ENCODE data around the gene ACO1. TPM values are rescaled to one million over a fixed set of nuclear protein-coding genes. Genes with fewer than 3 reads are reported as not detected.

Gene ACO1
- total and polyA plus RNA-seq, 7 donors, result 11.4 to 54.2 (median 37.2) TPM

- 95 to 97% methylated on average over 2 of the region's 2 CpGs for WGBS, 2 donors
- Histone ChIP-seq H3K27me3 (no peaks in the 10 kb centered on the region), H3K27ac (no peak overlapping the region), H3K9me3 (no peaks in the 10 kb centered on the region), H3K4me3 (no peak overlapping the region), H3K4me1 (peaks cover 0 to 22% (median 19%) of the 10 kb centered on the region in 4 donors), H3K36me3 (no peaks in the 10 kb centered on the region)
- DNase-seq, result no peak
- TF ChIP-seq CTCF (IDR thresholded peaks at IDR 0.05), result no peak
- no peak for TF ChIP-seq POLR2AphosphoS5 (IDR thresholded peaks at IDR 0.05)
- TF ChIP-seq EP300 (IDR thresholded peaks at IDR 0.05), result no peak
- no peak for TF ChIP-seq POLR2A (IDR thresholded peaks at IDR 0.05)
- intact Hi-C loops (cut with DNase I), result no loop called here
These were observed 9.5 kb downstream of the ACO1 start for GRCh38 chr9:32393911-32394310.

- Histone ChIP-seq H3K36me3 (no peaks in the 10 kb centered on the region), H3K4me3 (no peak overlapping the region), H3K9me3 (no peaks in the 10 kb centered on the region), H3K27ac (no peak overlapping the region), H3K4me1 (peaks cover 0 to 23% (median 18%) of the 10 kb centered on the region in 4 donors), H3K27me3 (no peaks in the 10 kb centered on the region)
- TF ChIP-seq POLR2AphosphoS5 (IDR thresholded peaks at IDR 0.05), result no peak
- TF ChIP-seq CTCF (IDR thresholded peaks at IDR 0.05), result no peak
- TF ChIP-seq EP300 (IDR thresholded peaks at IDR 0.05), result no peak
- no peak for TF ChIP-seq POLR2A (IDR thresholded peaks at IDR 0.05)
- DNase-seq, result no peak
- intact Hi-C loops (cut with DNase I), result no loop called here
- WGBS, 2 donors, result 86 to 92% methylated on average over 6 of the region's 6 CpGs
These were observed 10.1 kb downstream of the ACO1 start for GRCh38 chr9:32394381-32395049.

GRCh38 chr9:32395510-32396216, 11.2 kb downstream of the ACO1 start:
- TF ChIP-seq POLR2AphosphoS5 (IDR thresholded peaks at IDR 0.05) (peak in 1 of 4 donors; percentile 41), POLR2A (IDR thresholded peaks at IDR 0.05) (no peak)
- H3K36me3 ChIP-seq, result no peaks in the 10 kb centered on the region
- WGBS, 2 donors, result 72 to 77% methylated on average over 7 of the region's 7 CpGs
- peak; percentile 78 for DNase-seq
- no peaks in the 10 kb centered on the region for H3K9me3 ChIP-seq
- H3K4me1 ChIP-seq, result peaks cover 0 to 23% (median 18%) of the 10 kb centered on the region in 4 donors
- H3K27ac ChIP-seq, result peak overlapping the region; percentile 21 to 55 (median 40)
- no peak overlapping the region for H3K4me3 ChIP-seq
- H3K27me3 ChIP-seq, result no peaks in the 10 kb centered on the region
- intact Hi-C loops (cut with DNase I), result no loop called here

GRCh38 chr9:32398207-32398606, 13.8 kb downstream of the ACO1 start:
- no peak for TF ChIP-seq POLR2A (IDR thresholded peaks at IDR 0.05)
- TF ChIP-seq POLR2AphosphoS5 (IDR thresholded peaks at IDR 0.05), result no peak
- TF ChIP-seq EP300 (IDR thresholded peaks at IDR 0.05), result no peak
- TF ChIP-seq CTCF (IDR thresholded peaks at IDR 0.05), result no peak
- H3K4me3 ChIP-seq, result no peak overlapping the region
- H3K36me3 ChIP-seq, result no peaks in the 10 kb centered on the region
- no peaks in the 10 kb centered on the region for H3K9me3 ChIP-seq
- intact Hi-C loops (cut with DNase I), result no loop called here
- peaks cover 0 to 23% (median 18%) of the 10 kb centered on the region in 4 donors for H3K4me1 ChIP-seq
- no peaks in the 10 kb centered on the region for H3K27me3 ChIP-seq
- WGBS, 2 donors, result 82 to 85% methylated on average over 3 of the region's 3 CpGs
- no peak overlapping the region for H3K27ac ChIP-seq
- no peak for DNase-seq

- no peaks in the 10 kb centered on the region for H3K36me3 ChIP-seq
- H3K9me3 ChIP-seq, result no peaks in the 10 kb centered on the region
- intact Hi-C loops (cut with DNase I), result no loop called here
- H3K27ac ChIP-seq, result no peak overlapping the region
- H3K27me3 ChIP-seq, result no peaks in the 10 kb centered on the region
- peaks cover 0 to 23% (median 18%) of the 10 kb centered on the region in 4 donors for H3K4me1 ChIP-seq
- 31 to 54% methylated on average over 5 of the region's 5 CpGs for WGBS, 2 donors
- no peak overlapping the region for H3K4me3 ChIP-seq
- TF ChIP-seq POLR2A (IDR thresholded peaks at IDR 0.05) (no peak), CTCF (IDR thresholded peaks at IDR 0.05) (no peak)
- DNase-seq, result no peak
These were observed 14.8 kb downstream of the ACO1 start for GRCh38 chr9:32399110-32399815.
